ENCODE measurements around the gene TRMT5.
A peak's percentile ranks its signal among the peaks of the same experiment; 100 is the strongest.

Gene TRMT5, protein sequence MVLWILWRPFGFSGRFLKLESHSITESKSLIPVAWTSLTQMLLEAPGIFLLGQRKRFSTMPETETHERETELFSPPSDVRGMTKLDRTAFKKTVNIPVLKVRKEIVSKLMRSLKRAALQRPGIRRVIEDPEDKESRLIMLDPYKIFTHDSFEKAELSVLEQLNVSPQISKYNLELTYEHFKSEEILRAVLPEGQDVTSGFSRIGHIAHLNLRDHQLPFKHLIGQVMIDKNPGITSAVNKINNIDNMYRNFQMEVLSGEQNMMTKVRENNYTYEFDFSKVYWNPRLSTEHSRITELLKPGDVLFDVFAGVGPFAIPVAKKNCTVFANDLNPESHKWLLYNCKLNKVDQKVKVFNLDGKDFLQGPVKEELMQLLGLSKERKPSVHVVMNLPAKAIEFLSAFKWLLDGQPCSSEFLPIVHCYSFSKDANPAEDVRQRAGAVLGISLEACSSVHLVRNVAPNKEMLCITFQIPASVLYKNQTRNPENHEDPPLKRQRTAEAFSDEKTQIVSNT

DNA sequence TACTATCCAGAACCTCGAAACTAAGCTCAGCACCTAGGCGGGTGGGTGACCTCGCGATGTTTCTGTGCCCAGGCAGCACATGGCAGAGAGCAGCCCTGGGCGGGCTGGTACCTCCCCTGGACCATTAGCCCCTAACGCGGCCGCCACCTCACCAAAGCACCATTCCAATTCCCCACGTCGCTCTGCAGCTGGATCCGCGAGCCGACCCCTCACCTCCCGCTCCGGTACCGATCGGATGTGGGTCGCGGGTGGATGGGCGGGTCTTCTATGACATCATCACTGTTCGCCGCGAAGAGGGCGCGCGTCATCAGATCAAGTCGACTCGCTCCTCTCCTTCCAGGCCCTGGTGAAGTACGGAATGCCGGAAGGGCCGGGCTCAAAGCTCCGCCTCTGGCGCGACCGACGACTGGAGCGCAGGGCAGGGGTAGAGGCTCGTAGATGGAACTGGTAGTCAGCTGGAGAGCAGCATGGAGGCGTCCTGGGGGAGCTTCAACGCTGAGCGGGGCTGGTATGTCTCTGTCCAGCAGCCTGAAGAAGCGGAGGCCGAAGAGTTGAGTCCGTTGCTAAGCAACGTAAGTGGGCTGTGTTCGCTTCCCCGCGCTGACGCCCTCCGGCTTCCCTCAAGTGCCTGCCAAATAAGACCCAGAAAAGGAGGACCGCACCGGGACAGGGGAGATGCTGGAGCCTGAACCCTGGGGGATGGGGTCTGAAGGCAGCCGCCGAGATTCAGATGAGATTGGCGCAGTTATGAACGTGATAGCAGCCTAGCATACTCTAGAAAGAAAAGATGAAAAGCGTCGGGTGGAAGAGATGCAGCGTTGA, at the start of gene TRMT5, which contains the start of gene SLC38A6:
Gene TRMT5, minus strand, starts transcription at position 269 of the 822 bp plus-strand sequence. Its CDS starts 106 bp downstream, at position 163.
Gene SLC38A6, plus strand, starts transcription at position 435 of the 822 bp plus-strand sequence. Its CDS starts 33 bp downstream, at position 468.
- peak; percentile 74 to 88 (median 78) for DNase-seq (ENCODE audit: low read depth in 3 of 3)

DNA sequence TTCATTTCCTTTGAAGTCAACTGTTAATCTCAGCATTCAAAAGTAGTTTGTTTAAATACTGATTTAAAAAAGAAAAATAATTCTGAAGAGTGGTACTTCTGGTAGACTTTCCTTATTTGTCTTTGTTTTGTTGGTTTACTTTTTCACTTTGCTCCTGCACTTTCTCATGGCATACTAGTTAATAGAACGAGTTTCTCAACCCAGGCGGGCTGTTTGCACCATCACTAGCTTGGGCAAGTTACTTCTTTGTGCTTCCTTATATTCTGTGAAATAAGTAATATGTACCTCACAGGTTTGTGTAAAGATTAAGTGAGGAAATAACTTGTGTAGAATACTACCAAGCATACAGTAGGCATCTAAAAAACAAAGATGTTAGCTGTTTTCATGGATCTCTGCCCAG, 45.6 kb upstream of the TRMT5 start:
- no peak for DNase-seq (ENCODE audit: low read depth in 3 of 3)

DNA sequence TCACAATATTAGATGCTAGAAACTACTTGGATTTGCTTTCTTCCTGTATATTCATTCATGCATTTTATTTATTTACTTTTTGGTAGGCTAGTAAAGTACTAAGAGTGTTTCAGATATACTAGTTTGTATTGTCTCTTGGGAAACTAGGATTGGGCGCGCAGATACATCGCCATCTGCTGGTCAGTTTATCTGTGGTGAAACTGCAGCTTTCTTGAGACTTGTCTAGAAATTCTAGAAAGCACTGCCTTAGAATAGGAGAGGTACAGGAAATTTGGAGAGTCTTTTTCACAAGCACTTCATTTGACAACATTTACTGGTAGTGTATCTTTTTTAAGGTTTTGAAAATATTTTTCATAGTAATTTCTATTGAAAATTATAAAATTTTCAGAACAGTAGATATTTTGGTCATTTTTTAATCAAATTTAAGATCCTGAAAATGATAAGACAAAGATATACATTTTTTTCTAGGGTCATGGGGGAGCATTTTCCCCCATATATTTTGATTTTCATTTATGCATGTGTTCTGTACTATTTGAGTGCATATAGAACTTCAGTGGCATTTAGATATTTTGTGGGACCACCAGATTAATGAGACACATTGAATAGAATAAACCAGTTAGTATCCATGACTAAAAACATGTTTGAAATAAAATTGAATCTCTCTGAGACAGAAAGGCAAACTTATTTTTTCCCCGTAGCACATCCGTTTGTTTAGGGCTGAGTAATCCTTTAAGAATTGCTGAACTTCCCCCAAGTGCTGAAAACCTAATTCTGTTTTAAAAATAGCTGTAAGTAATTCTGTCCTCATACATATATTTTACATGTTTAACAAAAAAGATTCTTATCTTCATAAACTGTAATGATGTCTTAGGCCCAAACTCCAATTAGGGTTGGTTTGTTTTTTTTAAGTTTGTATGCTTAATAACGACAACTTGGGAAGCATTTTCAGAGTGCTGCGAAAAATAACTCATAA, 44.7 kb upstream of the TRMT5 start:
- DNase-seq (ENCODE audit: low read depth in 3 of 3): peak in 2 of 3 experiments; percentile 17 to 28

DNA sequence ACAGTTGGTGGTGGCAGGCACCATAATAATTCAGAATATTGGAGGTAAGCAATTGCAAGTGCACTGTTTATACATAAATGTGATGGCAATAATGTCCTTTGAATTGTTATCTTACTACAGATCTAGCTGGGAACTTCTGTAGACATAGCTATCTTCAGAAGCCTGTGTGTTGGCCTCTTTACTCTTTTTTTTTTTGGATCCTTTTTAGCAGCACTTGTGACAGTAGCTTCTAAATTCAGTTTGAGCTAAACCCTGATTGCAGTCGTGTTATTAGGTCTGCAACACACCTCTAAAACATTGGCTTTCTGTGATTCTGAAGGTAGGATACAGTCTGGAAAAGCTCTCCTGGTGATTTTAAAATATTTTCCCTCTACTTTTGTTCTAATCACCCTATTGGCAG, 38.7 kb upstream of the TRMT5 start:
- no peak for DNase-seq (ENCODE audit: low read depth in 3 of 3)

DNA sequence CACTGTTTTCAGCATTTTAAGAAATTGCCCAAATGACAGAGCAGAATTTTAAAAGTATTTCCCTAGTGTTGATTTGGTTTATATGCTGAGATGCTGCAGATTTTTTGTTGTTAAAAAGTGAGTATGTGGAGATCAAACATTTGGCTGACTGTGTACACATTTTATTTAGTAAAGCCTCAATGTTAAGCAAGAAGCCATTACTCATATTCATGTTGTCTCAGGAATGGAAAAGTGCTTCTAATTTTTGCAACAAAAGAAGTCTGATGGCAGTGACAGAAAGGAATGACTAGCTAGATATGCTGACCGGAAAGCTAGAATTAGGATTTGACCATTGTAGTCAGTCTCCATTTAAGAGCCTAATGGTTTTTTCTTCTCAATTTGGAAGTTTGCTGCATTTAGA, 22.7 kb upstream of the TRMT5 start:
- no peak for DNase-seq (ENCODE audit: low read depth in 3 of 3)

DNA sequence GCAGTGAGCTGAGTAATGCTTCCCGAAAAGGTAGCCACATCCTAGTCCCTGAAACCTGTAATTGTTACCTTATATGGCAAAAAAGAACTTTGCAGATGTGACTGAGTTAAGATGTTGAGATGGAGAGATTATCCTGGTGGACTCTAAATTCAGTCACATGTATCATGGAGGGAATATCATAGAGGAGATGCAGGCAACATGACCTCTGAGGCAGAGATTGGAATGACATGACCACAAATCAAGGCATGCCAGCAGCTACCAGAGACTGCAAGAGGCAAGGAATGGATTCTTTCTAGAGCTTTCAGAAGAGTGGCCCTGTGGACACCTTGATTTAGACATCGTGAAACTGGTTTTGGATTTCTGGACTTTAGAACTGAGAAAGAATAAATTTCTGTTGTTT, 18.7 kb upstream of the TRMT5 start:
- no peak for DNase-seq (ENCODE audit: low read depth in 3 of 3)

DNA sequence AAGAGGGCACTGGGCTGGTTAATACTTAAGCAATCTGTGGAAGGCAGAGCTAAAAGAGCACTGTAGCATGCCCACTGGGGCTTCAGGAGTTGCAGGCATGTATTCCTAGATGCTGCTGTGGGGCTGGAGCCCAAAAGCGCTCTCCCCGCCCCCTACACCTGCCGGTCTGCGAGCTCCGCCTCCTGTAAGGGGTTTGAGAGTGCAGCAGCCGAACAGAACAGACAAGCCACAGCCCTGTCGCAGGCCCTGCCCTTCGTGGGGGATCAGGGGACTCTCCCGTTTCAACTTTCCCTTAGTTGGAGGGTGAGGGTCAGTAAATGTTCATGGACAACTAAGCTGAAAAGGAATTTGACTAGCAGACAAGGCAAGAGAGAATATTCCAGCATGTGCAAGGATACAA, 17.7 kb upstream of the TRMT5 start:
- DNase-seq (ENCODE audit: low read depth in 3 of 3): no peak

DNA sequence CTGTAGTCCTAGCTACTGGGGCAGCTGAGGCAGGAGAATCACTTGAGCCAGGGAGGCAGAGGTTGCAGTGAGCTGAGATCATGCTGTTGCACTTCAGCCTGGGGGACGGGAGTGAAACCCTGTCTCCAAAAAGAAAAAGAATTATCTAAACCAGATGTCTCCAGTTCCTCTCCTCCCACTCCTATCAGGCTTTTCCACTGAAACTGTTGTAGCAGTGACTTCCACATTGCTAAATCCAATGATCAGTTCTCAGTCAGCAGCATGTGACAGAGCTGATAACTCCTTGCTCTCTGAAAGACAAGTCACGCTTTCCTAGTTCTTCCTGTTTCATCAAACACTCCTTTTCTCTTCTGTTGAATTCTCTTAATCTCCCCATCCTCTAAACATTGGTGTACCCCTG, 8.7 kb upstream of the TRMT5 start:
- no peak for DNase-seq (ENCODE audit: low read depth in 3 of 3)

DNA sequence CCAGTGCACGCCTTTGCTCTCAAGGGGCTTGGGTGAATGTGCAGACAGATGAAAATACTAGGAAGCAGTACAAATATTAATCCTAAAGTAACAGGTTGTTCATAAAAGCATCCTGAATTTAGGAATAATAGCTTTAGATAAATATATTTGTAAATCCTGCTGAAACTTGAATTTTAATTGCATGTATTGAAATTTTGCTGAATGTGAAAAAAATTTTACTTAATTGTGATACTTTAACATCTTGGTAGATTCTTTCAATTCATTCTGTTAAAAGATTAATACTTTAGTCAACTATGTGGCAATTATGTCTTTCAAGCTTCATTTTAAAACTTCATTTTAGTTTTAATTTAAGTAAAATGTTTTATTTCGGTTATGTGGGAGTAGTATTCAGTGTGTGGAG, 5.6 kb upstream of the TRMT5 start:
- DNase-seq (ENCODE audit: low read depth in 3 of 3): no peak

DNA sequence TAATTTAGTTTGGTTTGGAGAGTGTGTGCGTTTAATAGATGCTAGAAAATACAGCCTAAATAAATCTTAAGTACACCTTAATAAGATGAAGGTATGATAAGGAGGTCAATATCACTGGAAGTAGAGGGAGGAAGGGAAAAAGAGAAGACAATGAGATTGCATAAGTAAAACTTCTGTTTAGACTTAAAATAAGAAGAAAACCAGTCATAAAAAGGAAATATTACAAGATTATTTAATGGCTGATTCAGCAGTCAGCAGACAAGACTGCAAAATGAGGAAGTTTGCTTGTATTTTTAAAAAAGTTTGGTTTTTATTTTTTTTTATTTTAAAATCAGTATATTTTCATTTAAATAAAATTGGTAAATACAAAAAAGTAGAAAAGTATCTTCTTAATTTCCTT, 3.3 kb upstream of the TRMT5 start:
- no peak for DNase-seq (ENCODE audit: low read depth in 3 of 3)

DNA sequence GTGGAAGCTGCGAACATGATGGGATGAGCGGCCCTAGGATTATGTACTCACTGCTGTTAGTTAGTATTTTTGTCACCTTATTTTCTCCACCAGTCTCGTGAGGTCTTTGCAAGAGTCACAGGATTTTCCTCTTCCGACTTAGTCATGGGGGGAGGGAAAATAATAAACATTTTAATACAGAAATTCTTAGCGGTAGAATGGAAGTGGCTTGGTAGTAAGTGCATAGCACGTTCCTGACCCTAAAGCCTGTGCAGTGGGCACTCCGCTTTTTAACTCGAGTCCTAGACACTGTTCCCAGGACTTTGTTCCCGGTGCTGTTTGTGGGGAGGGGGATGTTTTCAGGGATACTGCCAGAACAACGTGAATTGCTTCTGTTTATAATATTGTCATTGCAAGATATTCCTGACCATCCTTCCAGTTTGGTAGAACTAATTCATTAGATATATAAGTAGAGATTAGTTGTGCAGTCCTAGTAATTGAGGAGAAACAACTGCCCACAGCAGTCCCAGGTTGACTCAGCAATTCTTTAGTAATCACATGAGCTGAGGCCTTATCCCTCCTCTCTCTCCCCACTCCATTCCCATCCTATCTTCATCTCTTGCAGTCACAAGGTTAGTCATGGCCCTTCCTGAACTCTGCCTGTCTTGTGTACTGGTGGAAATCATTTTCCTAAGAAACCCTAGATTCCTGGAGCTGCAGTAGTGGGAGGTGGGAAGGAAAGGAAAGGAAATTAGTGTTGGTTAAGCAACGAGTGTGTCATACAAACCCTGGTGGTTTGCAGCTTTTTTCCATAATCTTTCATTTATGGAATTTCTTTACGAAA, 965 bp upstream of the TRMT5 start:
- DNase-seq (ENCODE audit: low read depth in 3 of 3): no peak

DNA sequence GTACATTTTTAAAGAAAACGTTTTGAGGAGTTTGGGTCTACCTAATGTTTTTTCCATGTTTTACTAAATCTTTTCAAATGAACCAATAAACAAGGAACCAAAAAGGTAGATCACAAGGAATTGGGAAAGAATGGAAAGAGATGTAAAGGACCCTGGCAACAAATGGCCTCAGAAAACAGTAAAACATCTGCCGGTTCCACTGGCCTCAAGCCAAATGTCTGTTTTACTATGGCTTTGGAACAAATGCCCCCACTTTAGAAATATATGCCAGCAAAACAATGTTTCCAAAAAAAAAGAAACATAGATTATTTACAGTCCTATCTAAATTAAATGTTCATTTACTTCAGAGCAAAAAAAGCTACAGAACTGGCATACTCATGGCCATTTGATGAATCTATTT, 3.0 kb downstream of the TRMT5 start:
- DNase-seq (ENCODE audit: low read depth in 3 of 3): no peak

DNA sequence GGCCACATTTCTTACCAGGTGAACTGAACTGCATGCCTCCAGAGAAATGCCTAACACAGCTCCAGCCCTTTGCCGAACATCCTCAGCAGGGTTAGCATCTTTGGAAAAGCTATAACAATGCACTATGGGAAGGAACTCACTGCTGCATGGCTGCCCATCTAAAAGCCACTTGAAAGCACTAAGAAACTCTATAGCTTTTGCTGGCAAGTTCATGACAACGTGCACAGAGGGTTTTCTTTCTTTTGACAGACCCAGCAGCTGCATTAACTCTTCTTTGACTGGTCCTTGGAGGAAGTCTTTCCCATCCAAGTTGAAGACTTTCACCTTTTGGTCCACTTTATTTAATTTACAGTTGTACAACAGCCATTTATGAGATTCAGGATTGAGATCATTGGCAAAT, 5.3 kb downstream of the TRMT5 start:
- DNase-seq (ENCODE audit: low read depth in 3 of 3): no peak

DNA sequence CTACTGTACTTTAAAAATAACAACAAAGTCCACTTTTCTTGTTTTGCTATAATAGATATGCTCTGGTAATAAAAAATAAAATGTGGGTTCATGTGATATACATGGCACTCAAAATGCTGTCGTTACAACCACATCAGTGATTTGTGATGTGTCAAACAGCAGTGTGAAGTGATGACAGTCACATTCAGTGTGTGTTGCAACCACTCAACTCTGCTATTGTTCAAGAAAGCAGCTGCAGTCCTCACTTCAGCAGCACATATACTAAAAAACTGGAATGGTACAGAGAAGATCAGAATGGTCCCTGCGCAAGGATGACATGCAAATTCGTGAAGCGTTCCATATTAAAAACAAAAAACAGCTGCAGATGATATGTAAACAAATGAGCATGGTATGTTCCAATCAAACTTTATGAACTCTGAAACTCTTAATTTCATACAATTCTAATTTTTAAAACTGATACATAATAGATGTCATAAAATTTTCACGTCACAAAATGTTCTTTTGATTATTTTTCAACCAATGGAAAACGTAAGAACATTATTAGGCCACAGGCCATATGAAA, 6.7 kb downstream of the TRMT5 start:
- no peak for DNase-seq (ENCODE audit: low read depth in 3 of 3)

DNA sequence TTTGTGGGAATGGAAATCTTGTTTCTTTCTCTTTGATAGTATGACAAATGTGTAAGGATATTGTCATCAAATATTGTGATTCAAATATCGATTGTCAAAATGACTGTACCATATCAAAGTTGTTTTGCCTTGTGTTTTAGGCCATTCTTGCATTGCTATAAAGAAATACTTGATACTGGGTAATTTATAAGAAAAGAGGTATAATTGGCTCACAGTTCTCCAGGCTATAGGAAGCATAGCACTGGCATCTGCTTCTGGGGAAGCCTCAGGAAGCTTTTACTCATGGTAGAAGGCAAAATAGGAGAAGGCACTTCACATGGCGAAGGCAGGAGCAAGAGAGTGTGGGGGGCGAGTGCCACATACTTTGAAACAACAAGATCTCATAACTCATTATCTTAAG, 7.8 kb downstream of the TRMT5 start:
- no peak for DNase-seq (ENCODE audit: low read depth in 3 of 3)

DNA sequence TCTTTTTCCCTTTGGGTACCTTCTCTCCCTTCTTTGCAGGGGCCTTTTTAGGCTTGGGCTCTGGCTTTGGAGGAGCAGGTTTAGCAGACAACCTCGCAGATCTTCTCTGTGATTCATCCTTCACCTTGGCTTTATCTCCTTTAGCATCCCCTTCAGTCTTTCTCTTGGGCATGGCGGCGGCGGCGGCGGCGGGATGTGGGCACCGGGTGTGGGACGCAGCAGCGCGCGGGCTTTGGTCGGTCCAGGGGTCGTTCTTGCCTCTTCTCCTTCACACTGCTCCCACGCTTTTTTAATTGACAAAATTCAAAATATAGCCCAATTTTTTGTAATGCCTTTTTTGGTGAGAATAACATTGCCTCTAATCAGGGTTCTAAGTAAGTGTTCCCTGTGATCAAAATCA, 8.6 kb downstream of the TRMT5 start:
- DNase-seq (ENCODE audit: low read depth in 3 of 3): no peak

DNA sequence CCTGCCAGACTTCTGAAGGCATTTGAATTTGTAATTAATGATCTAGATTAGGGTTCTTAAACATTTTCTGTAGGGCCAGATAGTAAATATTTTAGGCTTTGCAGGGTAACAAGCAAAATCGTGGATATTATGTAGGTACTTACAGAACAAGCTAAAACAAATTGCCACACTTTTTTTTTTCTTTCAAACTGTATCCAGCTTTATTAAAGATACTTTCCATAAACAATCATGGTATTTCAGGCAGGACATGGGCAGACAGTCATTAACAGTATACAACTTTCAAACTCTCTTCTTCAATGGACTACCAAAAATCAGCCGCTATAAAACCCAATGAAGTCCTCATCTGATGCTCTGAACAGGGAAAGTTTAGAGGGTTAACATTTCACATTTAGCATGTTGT, 9.6 kb downstream of the TRMT5 start:
- no peak for DNase-seq (ENCODE audit: low read depth in 3 of 3)

DNA sequence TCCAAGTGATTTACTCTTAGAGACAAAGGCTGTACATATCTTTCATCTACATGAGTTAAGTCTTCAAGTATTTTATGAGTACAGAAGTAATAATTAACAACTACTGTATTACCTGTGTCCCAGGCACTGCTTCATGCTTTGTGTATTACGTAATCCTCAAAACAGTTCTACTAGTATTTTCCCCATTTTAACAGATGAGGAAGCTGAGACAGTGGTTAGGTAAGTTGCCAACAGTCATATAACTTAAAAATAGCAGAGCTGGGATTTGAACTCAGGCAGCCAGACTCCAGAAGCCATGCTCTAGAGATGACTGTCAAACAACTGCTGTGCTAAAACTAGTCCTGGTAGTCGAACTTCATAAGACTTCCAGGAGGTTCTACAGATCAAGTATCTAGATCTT, 10.7 kb downstream of the TRMT5 start:
- DNase-seq (ENCODE audit: low read depth in 3 of 3): no peak

DNA sequence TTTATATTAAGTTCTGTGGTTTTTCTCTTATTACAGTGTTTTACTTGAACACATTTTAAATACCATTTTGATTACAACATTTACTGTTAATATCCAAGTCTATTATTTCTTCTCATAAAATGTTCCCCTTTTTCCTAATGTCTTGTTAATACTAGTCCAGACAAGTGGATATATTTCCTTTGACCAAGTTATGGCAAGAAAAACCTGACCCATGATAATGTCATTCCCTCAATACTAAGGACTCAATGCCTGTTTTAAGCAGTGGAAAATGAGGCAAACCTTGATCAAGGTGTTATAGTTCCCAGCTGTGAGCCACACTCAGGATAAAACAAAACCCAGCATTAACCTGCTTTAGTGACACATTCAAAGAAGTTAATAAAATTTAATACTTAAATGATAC, 12.2 kb downstream of the TRMT5 start:
- no peak for DNase-seq (ENCODE audit: low read depth in 3 of 3)

DNA sequence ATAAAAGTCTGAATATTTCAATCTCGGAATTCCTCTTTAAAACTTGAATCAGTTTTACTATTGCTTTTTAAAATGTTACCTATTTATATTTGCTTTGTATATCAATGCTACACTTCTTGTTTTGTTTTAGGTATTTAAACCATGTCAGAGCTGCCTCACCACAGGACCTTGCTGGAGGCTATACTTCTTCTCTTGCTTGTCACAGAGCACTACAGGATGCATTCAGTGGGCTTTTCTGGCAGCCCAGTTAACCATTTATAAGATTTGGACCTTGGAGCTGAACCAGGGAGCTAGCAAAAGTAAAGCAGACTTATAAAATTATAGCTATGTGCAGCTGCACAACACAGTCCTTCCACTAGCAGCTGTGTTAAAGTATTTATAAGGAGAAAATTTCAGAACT, 12.8 kb downstream of the TRMT5 start:
- no peak for DNase-seq (ENCODE audit: low read depth in 3 of 3)
